ENCODE data around the gene TSPAN17.

Gene TSPAN17

DNA sequence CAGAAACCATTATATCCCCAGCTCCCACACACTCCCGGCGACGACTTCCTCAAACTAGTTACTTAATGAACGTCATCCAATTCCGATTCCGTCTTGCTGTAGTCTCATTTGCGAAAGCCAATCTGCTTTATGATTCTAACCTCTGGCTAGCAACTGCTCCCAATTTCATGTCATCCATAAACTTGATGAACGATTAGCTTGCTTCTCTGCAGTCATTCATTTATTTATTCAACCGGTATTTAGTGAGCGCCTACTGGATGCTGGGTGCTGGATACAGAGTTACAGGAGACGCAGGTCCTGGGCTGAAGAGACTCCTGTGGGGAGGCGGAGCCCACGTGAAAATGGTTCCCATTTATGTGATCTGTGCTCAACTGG is 46.2 kb downstream of the TSPAN17 start:
- TF ChIP-seq, protein P1, sequence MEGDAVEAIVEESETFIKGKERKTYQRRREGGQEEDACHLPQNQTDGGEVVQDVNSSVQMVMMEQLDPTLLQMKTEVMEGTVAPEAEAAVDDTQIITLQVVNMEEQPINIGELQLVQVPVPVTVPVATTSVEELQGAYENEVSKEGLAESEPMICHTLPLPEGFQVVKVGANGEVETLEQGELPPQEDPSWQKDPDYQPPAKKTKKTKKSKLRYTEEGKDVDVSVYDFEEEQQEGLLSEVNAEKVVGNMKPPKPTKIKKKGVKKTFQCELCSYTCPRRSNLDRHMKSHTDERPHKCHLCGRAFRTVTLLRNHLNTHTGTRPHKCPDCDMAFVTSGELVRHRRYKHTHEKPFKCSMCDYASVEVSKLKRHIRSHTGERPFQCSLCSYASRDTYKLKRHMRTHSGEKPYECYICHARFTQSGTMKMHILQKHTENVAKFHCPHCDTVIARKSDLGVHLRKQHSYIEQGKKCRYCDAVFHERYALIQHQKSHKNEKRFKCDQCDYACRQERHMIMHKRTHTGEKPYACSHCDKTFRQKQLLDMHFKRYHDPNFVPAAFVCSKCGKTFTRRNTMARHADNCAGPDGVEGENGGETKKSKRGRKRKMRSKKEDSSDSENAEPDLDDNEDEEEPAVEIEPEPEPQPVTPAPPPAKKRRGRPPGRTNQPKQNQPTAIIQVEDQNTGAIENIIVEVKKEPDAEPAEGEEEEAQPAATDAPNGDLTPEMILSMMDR (IDR thresholded peaks at IDR 0.05): no peak
- Histone ChIP-seq H3K4me3 (ENCODE audit: low read depth in 1 of 2, low read length in 1 of 2) (no peak overlapping the region), H3K9me3 (no peaks in the 10 kb centered on the region), H3K27me3 (peaks cover 90% of the 10 kb centered on the region), H3K4me1 (ENCODE audit: control insufficient read depth in 1 of 2, insufficient read depth in 1 of 2, low read depth in 1 of 2, low read length in 1 of 2) (no peaks in the 10 kb centered on the region), H3K36me3 (no peaks in the 10 kb centered on the region), H3K27ac (no peak overlapping the region)

DNA sequence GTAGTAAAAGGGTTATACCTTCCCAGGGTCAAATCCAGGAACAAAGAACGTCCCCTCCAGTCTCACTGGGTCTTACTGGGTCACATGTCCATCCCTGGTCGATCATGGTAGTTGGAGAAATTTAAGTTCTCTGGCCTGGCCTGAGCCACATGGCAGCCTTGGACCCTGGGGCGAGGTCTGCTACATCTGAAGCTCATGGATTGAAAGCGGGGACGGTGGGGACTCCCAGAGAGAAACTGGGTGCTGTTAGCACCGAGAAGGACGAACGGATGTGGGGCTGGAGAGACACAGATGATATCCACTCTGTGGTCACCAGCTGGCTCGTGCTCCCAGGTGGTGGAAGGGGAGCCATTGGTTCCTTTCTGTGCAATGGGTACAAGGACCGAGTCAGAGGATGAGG is 46.9 kb downstream of the TSPAN17 start:
- TF ChIP-seq, protein P1 (IDR thresholded peaks at IDR 0.05): no peak
- no peaks in the 10 kb centered on the region for H3K4me1 ChIP-seq (ENCODE audit: control insufficient read depth in 1 of 2, insufficient read depth in 1 of 2, low read depth in 1 of 2, low read length in 1 of 2)
- no peak overlapping the region for H3K27ac ChIP-seq
- H3K36me3 ChIP-seq: no peaks in the 10 kb centered on the region
- H3K27me3 ChIP-seq: peaks cover 97% of the 10 kb centered on the region
- no peaks in the 10 kb centered on the region for H3K9me3 ChIP-seq
- H3K4me3 ChIP-seq (ENCODE audit: low read depth in 1 of 2, low read length in 1 of 2): no peak overlapping the region

DNA sequence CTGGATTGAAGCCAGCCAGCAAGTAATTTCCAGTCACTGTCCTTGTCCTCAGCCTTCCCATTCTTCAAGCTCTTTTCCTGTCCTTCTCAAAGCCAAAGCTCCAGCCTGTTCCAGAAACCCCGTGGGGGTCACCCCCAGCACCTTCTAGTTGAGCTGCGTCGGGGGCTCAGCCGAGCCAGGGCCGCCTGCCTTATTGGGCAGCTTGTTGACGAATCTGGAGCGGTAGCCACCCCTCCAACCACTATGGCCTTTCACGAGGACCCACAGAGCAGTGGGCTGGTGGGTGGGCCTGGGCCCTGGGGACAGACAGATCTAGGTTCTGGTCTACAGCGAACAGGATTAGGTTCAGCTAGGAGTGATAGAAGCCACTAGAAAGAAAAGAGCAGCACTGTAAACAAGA is 47.3 kb downstream of the TSPAN17 start:
- Histone ChIP-seq H3K4me3 (ENCODE audit: low read depth in 1 of 2, low read length in 1 of 2) (no peak overlapping the region), H3K36me3 (no peaks in the 10 kb centered on the region), H3K27me3 (peaks cover 99% of the 10 kb centered on the region), H3K27ac (no peak overlapping the region), H3K9me3 (no peaks in the 10 kb centered on the region), H3K4me1 (ENCODE audit: control insufficient read depth in 1 of 2, insufficient read depth in 1 of 2, low read depth in 1 of 2, low read length in 1 of 2) (no peaks in the 10 kb centered on the region)
- TF ChIP-seq, protein P1 (IDR thresholded peaks at IDR 0.05): no peak

GRCh38 chr5:176695073-176695472 is 47.8 kb downstream of the TSPAN17 start:
- Histone ChIP-seq H3K4me3 (ENCODE audit: low read depth in 1 of 2, low read length in 1 of 2) (no peak overlapping the region), H3K27ac (no peak overlapping the region), H3K27me3 (peaks cover 99% of the 10 kb centered on the region), H3K9me3 (no peaks in the 10 kb centered on the region), H3K36me3 (no peaks in the 10 kb centered on the region), H3K4me1 (ENCODE audit: control insufficient read depth in 1 of 2, insufficient read depth in 1 of 2, low read depth in 1 of 2, low read length in 1 of 2) (no peaks in the 10 kb centered on the region)
- TF ChIP-seq, protein P1 (IDR thresholded peaks at IDR 0.05): no peak

GRCh38 chr5:176697267-176697933 is 50.1 kb downstream of the TSPAN17 start:
- Histone ChIP-seq H3K27me3 (peaks cover 99% of the 10 kb centered on the region), H3K36me3 (no peaks in the 10 kb centered on the region)

More at GRCh38 chr5:176697267-176697933, 50.1 kb downstream of the TSPAN17 start:
- TF ChIP-seq, protein P1 (IDR thresholded peaks at IDR 0.05): no peak
- H3K9me3 ChIP-seq: no peaks in the 10 kb centered on the region
- H3K4me3 ChIP-seq (ENCODE audit: low read depth in 1 of 2, low read length in 1 of 2): no peak overlapping the region
- no peaks in the 10 kb centered on the region for H3K4me1 ChIP-seq (ENCODE audit: control insufficient read depth in 1 of 2, insufficient read depth in 1 of 2, low read depth in 1 of 2, low read length in 1 of 2)
- no peak overlapping the region for H3K27ac ChIP-seq

All from neutrophil (primary cell).